Transverse colon (tissue), 4 donors: Measurements from ENCODE around the gene ARFGEF2.

ENCODE experiments used
- EP300 ChIP-seq: sonication (generic); formaldehyde crosslinking; IDR thresholded peaks from one replicate; pipeline ENCODE4 v1.6.1; 2017; ENCODE audit warnings: antibody characterized with exemption, low read depth
- POLR2A ChIP-seq: fragments of 450-650 bp; IDR thresholded peaks from one replicate; pipeline ENCODE4 v1.6.1; 2016; ENCODE audit warnings: antibody characterized with exemption, mild to moderate bottlenecking, moderate library complexity
- POLR2AphosphoS5 ChIP-seq, 3 donors: sonication (generic); formaldehyde crosslinking; IDR thresholded peaks; one replicate each; pipeline ENCODE4 v1.6.1; 2016; ENCODE audit warnings: antibody characterized with exemption in 3 of 3
- TF ChIP-seq, protein P1 (sequence below), 5 experiments: fragments of 200-600 bp in 3 of 5; fragments of 450-650 bp in 2 of 5; sonication (generic) in 3 of 5; IDR thresholded peaks; 1 replicate in 2 of 5; 2 replicates in 3 of 5; pipeline ENCODE4 v1.5.1; 2016 to 2017; ENCODE audit warnings: antibody characterized with exemption in 5 of 5, inconsistent platforms in 3 of 5, mild to moderate bottlenecking in 2 of 5, moderate library complexity in 1 of 5

DNA sequence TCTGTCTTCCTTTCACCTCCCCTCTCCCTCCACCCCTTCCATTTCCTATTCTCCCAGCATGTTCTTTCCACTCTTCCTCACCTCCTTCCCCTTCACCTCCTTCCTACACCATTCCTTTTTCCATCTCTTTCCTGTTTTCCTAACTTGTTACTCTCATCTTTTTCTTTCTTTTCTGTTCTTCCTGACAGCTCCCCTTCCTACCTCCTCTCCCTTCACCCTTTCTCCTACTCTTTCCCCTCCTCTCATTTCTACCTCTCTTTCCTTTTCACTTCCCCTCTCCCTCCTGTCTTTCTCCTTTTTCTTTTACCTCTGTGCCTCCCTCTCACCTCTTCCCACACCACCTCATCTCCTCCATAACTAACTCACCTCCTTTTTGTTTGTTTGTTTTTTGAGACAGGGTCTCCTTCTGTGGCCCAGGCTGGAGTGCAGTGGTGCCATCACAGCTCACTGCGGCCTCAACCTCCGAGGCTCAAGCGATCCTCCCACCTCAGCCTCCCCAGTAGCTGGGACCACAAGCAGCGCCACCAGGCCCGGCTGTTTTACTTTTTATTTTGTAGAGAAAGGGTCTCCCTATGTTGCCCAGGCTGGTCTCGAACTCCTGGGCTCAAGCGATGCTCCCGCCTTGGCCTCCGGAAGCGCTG is 864 bp upstream of the ARFGEF2 start:
- TF ChIP-seq, protein P1, sequence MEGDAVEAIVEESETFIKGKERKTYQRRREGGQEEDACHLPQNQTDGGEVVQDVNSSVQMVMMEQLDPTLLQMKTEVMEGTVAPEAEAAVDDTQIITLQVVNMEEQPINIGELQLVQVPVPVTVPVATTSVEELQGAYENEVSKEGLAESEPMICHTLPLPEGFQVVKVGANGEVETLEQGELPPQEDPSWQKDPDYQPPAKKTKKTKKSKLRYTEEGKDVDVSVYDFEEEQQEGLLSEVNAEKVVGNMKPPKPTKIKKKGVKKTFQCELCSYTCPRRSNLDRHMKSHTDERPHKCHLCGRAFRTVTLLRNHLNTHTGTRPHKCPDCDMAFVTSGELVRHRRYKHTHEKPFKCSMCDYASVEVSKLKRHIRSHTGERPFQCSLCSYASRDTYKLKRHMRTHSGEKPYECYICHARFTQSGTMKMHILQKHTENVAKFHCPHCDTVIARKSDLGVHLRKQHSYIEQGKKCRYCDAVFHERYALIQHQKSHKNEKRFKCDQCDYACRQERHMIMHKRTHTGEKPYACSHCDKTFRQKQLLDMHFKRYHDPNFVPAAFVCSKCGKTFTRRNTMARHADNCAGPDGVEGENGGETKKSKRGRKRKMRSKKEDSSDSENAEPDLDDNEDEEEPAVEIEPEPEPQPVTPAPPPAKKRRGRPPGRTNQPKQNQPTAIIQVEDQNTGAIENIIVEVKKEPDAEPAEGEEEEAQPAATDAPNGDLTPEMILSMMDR (IDR thresholded peaks at IDR 0.05) = no peak
- TF ChIP-seq EP300 (no peak), POLR2A (no peak), POLR2AphosphoS5 (IDR thresholded peaks at IDR 0.05) (no peak)
